OCI-LY3 (cell line): Measurements from ENCODE around the gene NAB2.
A peak's percentile ranks its signal among the peaks of the same experiment; 100 is the strongest.

Experiments
- H2AFZ ChIP-seq: fragments of 200-600, 300-600 bp; shearing (Covaris generic); 2 replicates; pipeline ENCODE4 v1.6.0; 2014; ENCODE audit warnings: antibody characterized with exemption, low read depth, low read length
- H3K27ac ChIP-seq: fragments of 200-600, 300-600 bp; sonication (generic); 2 replicates; pipeline ENCODE4 v1.5.1; 2014; ENCODE audit warnings: mild to moderate bottlenecking, low read length, moderate library complexity, mixed read lengths
- H3K27me3 ChIP-seq: fragments of 200-600, 300-600 bp; sonication (generic); 2 replicates; pipeline ENCODE4 v1.6.1; 2014; ENCODE audit warnings: low read depth, low read length, mixed read lengths
- H3K36me3 ChIP-seq: fragments of 200-600, 300-600 bp; sonication (generic); replicated peaks from 2 replicates; pipeline ENCODE3; 2014; ENCODE audit warnings: low read depth, low read length, mixed read lengths
- H3K4me1 ChIP-seq: fragments of 300-600, 200-600 bp; sonication (generic); 2 replicates; pipeline ENCODE4 v1.6.1; 2014; ENCODE audit warnings: low read length, mixed read lengths
- H3K4me2 ChIP-seq: fragments of 200-600, 300-600 bp; sonication (generic); 2 replicates; pipeline ENCODE4 v1.6.1; 2014; ENCODE audit warnings: low read length, mixed read lengths
- H3K4me3 ChIP-seq: fragments of 300-600, 200-600 bp; sonication (generic); 2 replicates; pipeline ENCODE4 v1.5.1; 2014; ENCODE audit warnings: antibody characterized with exemption, mild to moderate bottlenecking, low read length, moderate library complexity
- H3K79me2 ChIP-seq: fragments of 300-600, 200-600 bp; shearing (Covaris generic); 2 replicates; pipeline ENCODE4 v1.6.1; 2014; ENCODE audit warnings: mild to moderate bottlenecking, low read length, mixed read lengths
- H3K9ac ChIP-seq: fragments of 300-600, 200-600 bp; shearing (Covaris generic); 2 replicates; pipeline ENCODE4 v1.6.0; 2014; ENCODE audit warnings: mild to moderate bottlenecking, low read length, moderate library complexity
- H3K9me3 ChIP-seq: fragments of 200-600, 300-600 bp; shearing (Covaris generic); 2 replicates; pipeline ENCODE4 v1.6.1; 2014; ENCODE audit warnings: low read length, mixed read lengths; ENCODE audit not compliant: insufficient read depth
- H4K20me1 ChIP-seq: fragments of 200-600, 300-600 bp; sonication (generic); 2 replicates; pipeline ENCODE4 v1.6.1; 2016; ENCODE audit warnings: low read length, mixed read lengths; ENCODE audit not compliant: insufficient read depth
- EZH2phosphoT487 ChIP-seq: fragments of 200-600 bp; shearing (Covaris generic); IDR thresholded peaks from 2 replicates; pipeline ENCODE4 v1.6.1; 2018; ENCODE audit warnings: antibody characterized with exemption, mixed run types, low read depth
- TF ChIP-seq, protein P1 (sequence below): fragments of 200-600, 300-600 bp; sonication (generic); IDR thresholded peaks from 2 replicates; pipeline ENCODE4 v1.5.1; 2014; ENCODE audit warnings: antibody characterized with exemption, low read length, low read depth

Gene NAB2, protein sequence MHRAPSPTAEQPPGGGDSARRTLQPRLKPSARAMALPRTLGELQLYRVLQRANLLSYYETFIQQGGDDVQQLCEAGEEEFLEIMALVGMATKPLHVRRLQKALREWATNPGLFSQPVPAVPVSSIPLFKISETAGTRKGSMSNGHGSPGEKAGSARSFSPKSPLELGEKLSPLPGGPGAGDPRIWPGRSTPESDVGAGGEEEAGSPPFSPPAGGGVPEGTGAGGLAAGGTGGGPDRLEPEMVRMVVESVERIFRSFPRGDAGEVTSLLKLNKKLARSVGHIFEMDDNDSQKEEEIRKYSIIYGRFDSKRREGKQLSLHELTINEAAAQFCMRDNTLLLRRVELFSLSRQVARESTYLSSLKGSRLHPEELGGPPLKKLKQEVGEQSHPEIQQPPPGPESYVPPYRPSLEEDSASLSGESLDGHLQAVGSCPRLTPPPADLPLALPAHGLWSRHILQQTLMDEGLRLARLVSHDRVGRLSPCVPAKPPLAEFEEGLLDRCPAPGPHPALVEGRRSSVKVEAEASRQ

DNA sequence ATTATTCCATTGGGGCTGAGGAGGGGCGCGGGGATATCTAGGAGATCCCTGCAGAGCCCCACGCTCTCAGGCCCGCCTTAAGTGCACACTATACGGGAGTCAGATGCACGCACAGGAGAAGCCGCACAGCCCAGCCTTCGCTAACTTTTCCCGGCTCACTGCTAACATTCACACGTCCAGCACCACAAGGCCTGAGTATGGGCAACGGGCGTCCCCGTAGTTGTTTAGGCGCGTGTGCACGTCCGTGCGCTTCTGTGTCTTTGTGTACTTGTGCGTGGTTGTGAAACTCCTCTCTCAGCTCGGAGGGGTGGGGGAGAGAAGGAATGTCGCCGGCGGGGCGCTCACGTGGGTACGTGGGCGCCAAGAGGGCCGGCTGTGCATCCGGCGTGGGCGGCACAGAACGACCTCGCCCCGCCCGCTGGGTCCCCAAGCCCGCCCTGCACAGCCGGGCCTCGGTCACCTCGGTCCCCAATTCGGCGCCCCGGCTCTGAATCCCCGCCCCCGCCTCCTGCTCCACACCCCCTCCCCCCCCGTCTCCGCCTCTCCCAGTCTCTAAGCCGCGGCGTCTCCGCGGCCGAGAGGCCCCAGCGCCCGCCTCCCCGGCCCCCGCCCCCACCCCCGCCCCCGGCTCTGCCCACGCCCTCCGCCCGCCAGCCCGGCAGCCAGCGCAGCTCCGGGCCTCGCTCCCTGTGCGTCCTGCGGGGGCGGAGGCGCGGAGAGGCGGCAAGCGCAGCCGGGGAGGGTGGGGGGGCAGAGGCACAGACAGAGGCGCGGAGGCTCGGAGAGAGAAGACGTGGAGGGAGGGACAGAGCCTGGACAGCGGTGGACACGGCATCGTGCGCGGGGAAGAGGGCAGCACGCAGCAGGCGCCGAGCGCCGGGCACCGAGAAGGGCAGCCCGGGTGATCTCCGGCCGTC is at the start of gene NAB2:
Gene NAB2 (plus strand): TSS at position 761 of the 917 bp plus-strand sequence. CDS start 158 bp downstream, outside the sequence.
- peak within 1 kb of the TSS; percentile 70 for H3K27ac ChIP-seq
- peak within 1 kb of the TSS; percentile 98 for H3K4me2 ChIP-seq
- H3K4me3 ChIP-seq = peak within 1 kb of the TSS; percentile 95
- no peaks in the 10 kb centered on the region for H4K20me1 ChIP-seq
- H3K4me1 ChIP-seq = peaks cover 20% of the 10 kb centered on the region
- H3K36me3 ChIP-seq = no peaks in the 10 kb centered on the region
- H3K27me3 ChIP-seq = no peaks in the 10 kb centered on the region
- no peaks in the 10 kb centered on the region for H3K79me2 ChIP-seq
- TF ChIP-seq EZH2phosphoT487 = no peak
- TF ChIP-seq, protein P1, sequence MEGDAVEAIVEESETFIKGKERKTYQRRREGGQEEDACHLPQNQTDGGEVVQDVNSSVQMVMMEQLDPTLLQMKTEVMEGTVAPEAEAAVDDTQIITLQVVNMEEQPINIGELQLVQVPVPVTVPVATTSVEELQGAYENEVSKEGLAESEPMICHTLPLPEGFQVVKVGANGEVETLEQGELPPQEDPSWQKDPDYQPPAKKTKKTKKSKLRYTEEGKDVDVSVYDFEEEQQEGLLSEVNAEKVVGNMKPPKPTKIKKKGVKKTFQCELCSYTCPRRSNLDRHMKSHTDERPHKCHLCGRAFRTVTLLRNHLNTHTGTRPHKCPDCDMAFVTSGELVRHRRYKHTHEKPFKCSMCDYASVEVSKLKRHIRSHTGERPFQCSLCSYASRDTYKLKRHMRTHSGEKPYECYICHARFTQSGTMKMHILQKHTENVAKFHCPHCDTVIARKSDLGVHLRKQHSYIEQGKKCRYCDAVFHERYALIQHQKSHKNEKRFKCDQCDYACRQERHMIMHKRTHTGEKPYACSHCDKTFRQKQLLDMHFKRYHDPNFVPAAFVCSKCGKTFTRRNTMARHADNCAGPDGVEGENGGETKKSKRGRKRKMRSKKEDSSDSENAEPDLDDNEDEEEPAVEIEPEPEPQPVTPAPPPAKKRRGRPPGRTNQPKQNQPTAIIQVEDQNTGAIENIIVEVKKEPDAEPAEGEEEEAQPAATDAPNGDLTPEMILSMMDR = no peak
- H3K9me3 ChIP-seq = no peaks in the 10 kb centered on the region
- peak within 1 kb of the TSS; percentile 62 for H2AFZ ChIP-seq
- peak within 1 kb of the TSS; percentile 96 for H3K9ac ChIP-seq

DNA sequence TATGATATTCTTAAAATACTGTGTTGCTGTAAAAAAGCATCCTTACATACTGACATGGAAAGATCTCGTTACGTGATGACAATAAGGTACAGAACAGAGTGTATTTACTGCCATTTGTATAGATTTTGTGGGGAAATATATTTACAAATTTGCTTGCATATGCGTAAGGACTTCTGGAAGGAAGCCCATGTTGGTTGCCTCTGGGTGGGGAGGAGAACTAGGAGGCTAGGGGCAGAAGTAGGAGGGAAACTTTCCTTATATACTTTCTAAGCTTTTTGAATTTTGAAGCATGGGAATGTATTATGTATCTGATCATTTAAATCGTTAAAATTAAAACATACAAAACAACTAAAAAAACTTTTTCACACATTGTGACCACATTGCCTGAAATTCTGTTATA is 48.7 kb upstream of the NAB2 start:
- Histone ChIP-seq H3K4me2 (no peak overlapping the region), H4K20me1 (no peaks in the 10 kb centered on the region), H3K27me3 (no peaks in the 10 kb centered on the region; the same call in 1 of the 2 replicates), H3K4me3 (no peak overlapping the region), H3K9me3 (no peaks in the 10 kb centered on the region), H3K79me2 (no peaks in the 10 kb centered on the region), H3K4me1 (no peaks in the 10 kb centered on the region), H3K36me3 (no peaks in the 10 kb centered on the region), H2AFZ (no peak overlapping the region), H3K27ac (no peak overlapping the region), H3K9ac (no peak overlapping the region)
- no peak for TF ChIP-seq EZH2phosphoT487
- TF ChIP-seq, protein P1 = no peak

DNA sequence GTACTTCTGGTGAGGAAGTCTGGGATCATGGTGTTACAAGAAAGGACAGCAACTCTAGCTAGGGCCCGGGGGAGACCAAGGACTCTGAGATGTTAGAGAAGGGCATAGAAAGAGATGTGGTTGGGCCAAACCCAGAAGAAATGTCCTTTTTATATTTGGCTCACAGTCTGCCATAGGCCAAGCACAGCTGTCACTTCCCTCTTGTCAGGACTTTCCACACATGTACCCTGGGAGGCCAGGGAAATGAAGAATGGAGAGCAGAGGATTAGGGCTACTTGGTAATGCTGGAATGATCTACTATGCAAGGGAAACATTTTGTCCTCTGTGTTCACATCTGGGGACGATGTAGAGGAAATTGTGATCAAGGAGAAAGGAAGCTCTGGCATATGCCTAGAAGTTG is 48.2 kb upstream of the NAB2 start:
- Histone ChIP-seq H3K9ac (no peak overlapping the region), H3K9me3 (no peaks in the 10 kb centered on the region), H3K27me3 (no peaks in the 10 kb centered on the region; the same call in 1 of the 2 replicates), H3K36me3 (no peaks in the 10 kb centered on the region), H3K27ac (no peak overlapping the region), H3K4me1 (no peaks in the 10 kb centered on the region), H3K4me3 (no peak overlapping the region), H4K20me1 (no peaks in the 10 kb centered on the region), H3K4me2 (no peak overlapping the region), H3K79me2 (no peaks in the 10 kb centered on the region), H2AFZ (no peak overlapping the region)
- TF ChIP-seq EZH2phosphoT487 = no peak
- TF ChIP-seq, protein P1 = no peak

DNA sequence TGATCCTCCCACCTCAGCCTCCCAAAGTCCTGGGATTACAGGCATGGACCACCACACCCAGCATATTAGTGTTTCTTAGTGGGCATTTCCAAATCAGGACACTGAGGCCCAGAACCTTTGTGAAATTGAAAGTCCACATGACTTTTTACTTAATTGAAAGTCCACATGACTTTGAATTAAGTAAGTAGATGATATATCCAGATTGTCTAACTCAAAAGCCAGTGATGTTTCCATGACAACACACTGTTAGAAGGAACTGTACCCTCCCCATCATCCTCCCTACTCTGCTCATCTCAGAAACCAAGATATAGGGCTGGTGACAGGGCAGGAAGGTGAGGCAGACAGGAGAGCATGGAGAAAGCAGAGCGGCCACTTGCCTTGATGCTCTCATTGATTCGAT is 46.2 kb upstream of the NAB2 start:
- no peaks in the 10 kb centered on the region for H3K79me2 ChIP-seq
- H3K36me3 ChIP-seq = no peaks in the 10 kb centered on the region
- no peak for TF ChIP-seq EZH2phosphoT487
- TF ChIP-seq, protein P1 = no peak
- peaks cover 13% of the 10 kb centered on the region for H3K4me1 ChIP-seq
- no peak overlapping the region for H3K27ac ChIP-seq
- H3K9me3 ChIP-seq = no peaks in the 10 kb centered on the region
- H2AFZ ChIP-seq = no peak overlapping the region
- no peaks in the 10 kb centered on the region; the same call in 1 of the 2 replicates for H3K27me3 ChIP-seq
- H3K4me2 ChIP-seq = no peak overlapping the region
- H3K9ac ChIP-seq = no peak overlapping the region
- no peak overlapping the region for H3K4me3 ChIP-seq
- H4K20me1 ChIP-seq = no peaks in the 10 kb centered on the region
